Progenitor cell of endocrine pancreas (in vitro differentiated cells): ENCODE results near the gene LHX6. TPM values are rescaled to one million over a fixed set of nuclear protein-coding genes. Genes with fewer than 3 reads are reported as not detected.
A peak's percentile ranks its signal among the peaks of the same experiment; 100 is the strongest.

Experiments used
- DNase-seq: peaks from one replicate; pipeline ENCODE4 v3.0.0; 2021; ENCODE audit warnings: low spot score; ENCODE audit not compliant: unreplicated experiment
- H3K27ac Mint-ChIP-seq: 2 replicates; pipeline ENCODE4 v1.8.0; 2021; ENCODE audit warnings: mild to moderate bottlenecking, moderate library complexity, mixed read lengths
- H3K27me3 Mint-ChIP-seq: 2 replicates; pipeline ENCODE4 v1.8.0; 2021; ENCODE audit warnings: mixed read lengths
- H3K36me3 Mint-ChIP-seq: 2 replicates; pipeline ENCODE4 v1.8.0; 2022; ENCODE audit warnings: mixed read lengths; ENCODE audit not compliant: insufficient read depth
- H3K4me1 Mint-ChIP-seq: 2 replicates; pipeline ENCODE4 v1.8.0; 2021; ENCODE audit warnings: low read depth, mixed read lengths
- H3K4me3 Mint-ChIP-seq: 2 replicates; pipeline ENCODE4 v1.8.0; 2021; ENCODE audit warnings: low read depth, mild to moderate bottlenecking, moderate library complexity, mixed read lengths
- H3K9me3 Mint-ChIP-seq: 2 replicates; pipeline ENCODE4 v1.8.0; 2021; ENCODE audit warnings: low read depth, mixed read lengths
- CTCF ChIP-seq: fragments of 200-600 bp; sonication (generic); IDR thresholded peaks from one replicate; pipeline ENCODE4 v1.5.0; 2021; ENCODE audit warnings: antibody characterized with exemption, mild to moderate bottlenecking; ENCODE audit not compliant: unreplicated experiment
- total RNA-seq: library from RNA; stranded (reverse); gene quantifications from 2 replicates; pipeline ENCODE4 v1.2.1, GENCODE V29; 2021

LHX6 gene
- total RNA-seq, 1 donor from 2014 or later = 1.6 TPM

GRCh38 chr9:122164286-122164685 is 64.5 kb downstream of the LHX6 start:
- H3K27ac Mint-ChIP-seq = no peak overlapping the region
- H3K4me1 Mint-ChIP-seq = peaks cover 3% of the 10 kb centered on the region
- no peak for TF ChIP-seq CTCF
- peaks cover 9% of the 10 kb centered on the region for H3K9me3 Mint-ChIP-seq
- no peak overlapping the region for H3K4me3 Mint-ChIP-seq
- peaks cover 36% of the 10 kb centered on the region for H3K27me3 Mint-ChIP-seq
- no peaks in the 10 kb centered on the region for H3K36me3 Mint-ChIP-seq
- no peak for DNase-seq

DNA sequence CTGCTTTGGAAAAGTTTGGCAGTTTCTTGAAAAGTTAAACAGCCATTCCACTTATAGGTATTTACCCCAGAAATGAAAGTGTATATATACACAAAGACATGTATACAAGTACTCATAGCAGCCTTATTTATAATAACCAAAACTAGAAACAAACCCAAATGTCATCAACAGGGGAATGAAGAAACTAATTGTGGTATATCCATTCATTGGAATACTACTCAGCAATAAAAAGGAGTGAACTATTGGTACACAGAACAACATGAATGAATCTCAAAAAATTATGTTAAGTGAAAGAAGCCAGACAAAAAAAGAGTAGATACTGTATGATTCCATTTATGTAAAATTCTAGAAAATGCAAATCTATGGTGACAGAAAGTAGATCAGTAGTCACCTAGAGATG is 66.3 kb downstream of the LHX6 start:
- no peak for DNase-seq
- no peak for TF ChIP-seq CTCF
- Mint-ChIP-seq H3K27ac (no peak overlapping the region), H3K36me3 (no peaks in the 10 kb centered on the region), H3K4me3 (no peak overlapping the region), H3K9me3 (peaks cover 6% of the 10 kb centered on the region), H3K27me3 (peaks cover 31% of the 10 kb centered on the region), H3K4me1 (peaks cover 10% of the 10 kb centered on the region)

- Mint-ChIP-seq H3K36me3 (no peaks in the 10 kb centered on the region), H3K4me3 (peak overlapping the region; percentile 98), H3K27me3 (peaks cover 21% of the 10 kb centered on the region), H3K9me3 (peaks cover 6% of the 10 kb centered on the region), H3K4me1 (peaks cover 10% of the 10 kb centered on the region), H3K27ac (peak overlapping the region; percentile 92)
- DNase-seq = no peak
- TF ChIP-seq CTCF = no peak
Measured at GRCh38 chr9:122159925-122160246, 68.9 kb downstream of the LHX6 start.

- Mint-ChIP-seq H3K36me3 (peaks cover 2% of the 10 kb centered on the region), H3K27me3 (peaks cover 15% of the 10 kb centered on the region)
- TF ChIP-seq CTCF = no peak
Measured at GRCh38 chr9:122159026-122159924, 69.5 kb downstream of the LHX6 start, which contains the start of the genes MORN5 and NDUFA8. Gene MORN5 (plus strand): TSS chr9:122159908. CDS start chr9:122159973, 65 bp downstream. Gene NDUFA8 (minus strand): TSS chr9:122159779. CDS start chr9:122159677, 102 bp downstream.

DNA sequence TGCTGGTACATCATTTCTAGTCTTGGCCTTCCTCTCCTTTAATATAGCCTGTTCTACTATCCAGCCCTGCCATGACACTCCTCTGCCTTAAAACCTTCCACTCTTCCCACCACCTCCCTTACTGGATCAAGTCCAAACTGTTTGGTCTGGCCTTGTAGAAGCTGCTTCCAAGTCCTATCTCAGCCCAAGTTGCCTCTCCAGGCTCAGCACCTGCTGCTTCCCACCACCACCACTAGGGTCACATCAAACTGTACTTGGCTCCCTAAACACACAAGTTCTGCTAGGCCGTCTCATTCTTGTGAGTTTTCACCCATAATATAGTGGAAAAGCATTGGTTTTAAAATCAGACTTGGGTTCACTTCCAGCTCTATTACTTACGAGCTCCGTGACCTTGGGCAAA is 70.6 kb downstream of the LHX6 start:
- DNase-seq = no peak
- peaks cover 10% of the 10 kb centered on the region for H3K4me1 Mint-ChIP-seq
- peaks cover 4% of the 10 kb centered on the region for H3K27me3 Mint-ChIP-seq
- H3K4me3 Mint-ChIP-seq = peak overlapping the region; percentile 34
- peaks cover 6% of the 10 kb centered on the region for H3K9me3 Mint-ChIP-seq
- TF ChIP-seq CTCF = peak; percentile 63
- H3K27ac Mint-ChIP-seq = peak overlapping the region; percentile 6
- H3K36me3 Mint-ChIP-seq = peaks cover 2% of the 10 kb centered on the region

More at GRCh38 chr9:122159026-122159924, 69.5 kb downstream of the LHX6 start, which contains the start of the genes MORN5 and NDUFA8:
- DNase-seq = peak; percentile 97
- Mint-ChIP-seq H3K4me1 (peaks cover 10% of the 10 kb centered on the region), H3K27ac (peak within 1 kb of the TSS; percentile 92), H3K9me3 (peaks cover 6% of the 10 kb centered on the region), H3K4me3 (peak within 1 kb of the TSS; percentile 98)
